NT2/D1 (cell line): ENCODE measurements around the gene LRFN5.

Experiments
- SUZ12 ChIP-seq: IDR thresholded peaks from 2 replicates; pipeline ENCODE4 v1.6.1; 2011; ENCODE audit not compliant: insufficient read length, insufficient read depth; ENCODE audit errors: extremely low read depth
- YY1 ChIP-seq: IDR thresholded peaks from 2 replicates; pipeline ENCODE4 v1.6.1; 2011; ENCODE audit not compliant: insufficient read length, insufficient read depth
- ZNF274 ChIP-seq: IDR thresholded peaks from 2 replicates; pipeline ENCODE4 v1.6.1; 2011; ENCODE audit warnings: mild to moderate bottlenecking, low read depth, low read length

DNA sequence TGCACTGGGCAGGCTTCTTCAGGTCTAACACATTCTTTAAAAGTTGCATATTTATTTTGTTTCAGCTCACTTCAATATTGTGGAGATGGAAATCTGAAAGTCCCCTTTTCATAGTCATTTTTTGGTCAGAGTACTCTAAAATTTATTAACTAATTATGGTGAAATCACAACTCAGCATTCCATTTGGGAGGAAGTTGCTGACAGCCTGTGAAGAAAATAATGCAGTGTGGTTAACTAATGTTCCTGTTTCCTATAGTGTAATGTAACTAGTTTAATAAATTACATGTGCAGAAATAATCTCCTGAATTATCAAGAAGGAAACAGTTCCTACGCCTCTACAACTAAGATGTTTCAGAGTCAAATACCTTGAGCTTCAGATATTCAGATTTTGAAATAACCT is 17.1 kb downstream of the LRFN5 start:
- no peak for TF ChIP-seq SUZ12
- no peak for TF ChIP-seq ZNF274
- no peak for TF ChIP-seq YY1
